ENCODE data around the gene MTMR10.

GRCh38 chr15:30974112-30974511 lies 17.3 kb downstream of the MTMR10 start:
- no peak for TF ChIP-seq POLR2A (IDR thresholded peaks at IDR 0.05; ENCODE audit: low read length)
- no peak for TF ChIP-seq GATA1 (IDR thresholded peaks at IDR 0.05; ENCODE audit: low read depth, low read length)

Measured in erythroblast (primary cell).